ENCODE measurements around the gene MACROH2A1.

The MACROH2A1 gene

DNA sequence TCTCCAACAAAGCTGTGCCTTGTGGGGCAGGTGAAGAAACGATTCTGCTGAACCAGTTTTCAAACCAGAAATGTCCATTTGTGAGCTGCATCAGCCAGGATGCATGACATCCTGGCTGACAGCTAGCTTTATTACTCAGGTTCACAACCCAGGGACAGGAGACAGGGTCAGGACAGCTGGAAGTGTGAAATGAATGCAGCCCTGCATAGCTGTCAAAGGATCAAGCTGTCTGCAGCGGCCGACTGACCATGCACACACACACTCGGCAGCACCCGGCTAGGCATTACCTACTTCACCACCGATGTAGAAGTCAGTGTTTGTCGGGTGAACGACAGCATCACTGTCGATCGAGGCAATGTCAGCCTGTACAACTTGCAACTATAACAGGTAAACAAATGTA lies 48.5 kb downstream of the MACROH2A1 start:
- DNase-seq (ENCODE audit: low read depth), result no peak
- H3K4me3 ChIP-seq (ENCODE audit: low read depth, low read length), result no peak overlapping the region
- TF ChIP-seq, protein P1, sequence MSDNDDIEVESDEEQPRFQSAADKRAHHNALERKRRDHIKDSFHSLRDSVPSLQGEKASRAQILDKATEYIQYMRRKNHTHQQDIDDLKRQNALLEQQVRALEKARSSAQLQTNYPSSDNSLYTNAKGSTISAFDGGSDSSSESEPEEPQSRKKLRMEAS (IDR thresholded peaks at IDR 0.05; ENCODE audit: low read depth, low read length), result no peak
- no peak for TF ChIP-seq MYC (IDR thresholded peaks at IDR 0.05; ENCODE audit: low read depth, low read length)
- TF ChIP-seq CTCF (IDR thresholded peaks at IDR 0.05; ENCODE audit: low read depth, low read length), result no peak
- no peak for TF ChIP-seq POLR2A (IDR thresholded peaks at IDR 0.05; ENCODE audit: extremely low read depth, insufficient read length)

- DNase-seq (ENCODE audit: low read depth), result no peak
- TF ChIP-seq, protein P1 (IDR thresholded peaks at IDR 0.05; ENCODE audit: low read depth, low read length), result no peak
- TF ChIP-seq CTCF (IDR thresholded peaks at IDR 0.05; ENCODE audit: low read depth, low read length), result no peak
- no peak for TF ChIP-seq MYC (IDR thresholded peaks at IDR 0.05; ENCODE audit: low read depth, low read length)
Observed at GRCh38 chr5:135349886-135350285, 49.1 kb downstream of the MACROH2A1 start.

DNA sequence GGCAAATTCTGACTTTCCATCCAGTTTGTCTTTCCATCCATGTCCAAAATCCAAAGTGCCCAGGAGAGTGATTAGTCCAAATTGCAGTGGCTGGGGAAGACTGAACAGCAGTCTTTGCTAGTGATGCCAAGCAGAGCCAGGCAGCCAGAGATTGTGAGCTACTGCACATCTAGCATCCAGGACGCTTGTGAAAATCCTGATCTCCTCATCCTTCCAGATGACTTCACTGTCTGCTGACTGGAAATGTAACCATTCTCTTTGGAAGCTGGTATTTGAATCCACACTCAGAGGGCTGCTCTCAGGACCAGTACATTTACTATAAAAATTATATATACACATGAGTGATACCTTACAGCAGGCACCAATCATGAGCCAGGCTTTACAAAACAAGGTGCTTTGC lies 49.6 kb downstream of the MACROH2A1 start:
- H3K4me3 ChIP-seq (ENCODE audit: low read depth, low read length), result no peak overlapping the region
- TF ChIP-seq MYC (IDR thresholded peaks at IDR 0.05; ENCODE audit: low read depth, low read length) (no peak), POLR2A (IDR thresholded peaks at IDR 0.05; ENCODE audit: extremely low read depth, insufficient read length) (no peak), CTCF (IDR thresholded peaks at IDR 0.05; ENCODE audit: low read depth, low read length) (no peak)
- TF ChIP-seq, protein P1 (IDR thresholded peaks at IDR 0.05; ENCODE audit: low read depth, low read length), result no peak
- no peak for DNase-seq (ENCODE audit: low read depth)

More at GRCh38 chr5:135349886-135350285, 49.1 kb downstream of the MACROH2A1 start:
- H3K4me3 ChIP-seq (ENCODE audit: low read depth, low read length), result no peak overlapping the region

DNA sequence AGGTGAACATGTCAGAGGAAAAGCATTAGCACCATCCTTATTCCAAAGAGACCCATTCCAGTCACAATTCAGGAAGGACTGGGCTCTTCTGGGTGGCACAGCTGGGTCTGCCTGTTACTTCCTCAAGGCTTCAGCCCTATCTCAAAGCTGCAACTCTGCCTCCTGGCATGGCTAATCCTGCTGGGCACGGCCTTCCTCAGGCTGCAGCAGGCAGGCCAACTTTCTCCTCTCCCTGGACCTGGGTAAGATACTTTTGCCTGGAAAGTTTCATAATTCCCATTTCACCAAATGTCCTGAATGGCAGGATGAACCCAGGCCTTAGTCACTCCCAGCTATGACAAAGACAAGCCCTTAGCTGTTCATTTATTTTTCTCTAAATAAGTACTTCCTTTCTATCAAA lies 50.1 kb downstream of the MACROH2A1 start:
- H3K4me3 ChIP-seq (ENCODE audit: low read depth, low read length), result no peak overlapping the region
- DNase-seq (ENCODE audit: low read depth), result no peak
- TF ChIP-seq, protein P1 (IDR thresholded peaks at IDR 0.05; ENCODE audit: low read depth, low read length), result no peak
- TF ChIP-seq MYC (IDR thresholded peaks at IDR 0.05; ENCODE audit: low read depth, low read length) (no peak), POLR2A (IDR thresholded peaks at IDR 0.05; ENCODE audit: extremely low read depth, insufficient read length) (no peak), CTCF (IDR thresholded peaks at IDR 0.05; ENCODE audit: low read depth, low read length) (no peak)

DNA sequence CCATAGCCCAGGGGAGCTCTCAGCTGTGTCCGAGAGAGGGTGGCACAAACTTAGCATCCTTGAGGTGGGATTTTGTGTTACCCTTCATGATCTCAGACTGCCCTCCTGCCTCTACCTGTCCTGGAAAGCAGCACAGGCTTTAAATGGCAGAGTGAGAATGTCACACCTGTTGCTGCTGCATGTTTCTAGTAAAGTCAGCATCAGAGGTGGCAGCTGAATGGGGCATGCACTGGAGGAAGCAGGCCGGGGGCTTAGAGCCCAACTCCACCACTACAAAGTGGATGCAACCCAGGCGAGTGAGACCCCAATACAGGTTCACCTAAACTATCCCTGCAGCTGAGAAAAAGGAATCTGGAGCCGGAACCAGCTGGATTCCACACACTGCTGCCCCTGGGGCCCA lies 51.6 kb downstream of the MACROH2A1 start:
- DNase-seq (ENCODE audit: low read depth), result no peak
- H3K4me3 ChIP-seq (ENCODE audit: low read depth, low read length), result no peak overlapping the region
- TF ChIP-seq, protein P1 (IDR thresholded peaks at IDR 0.05; ENCODE audit: low read depth, low read length), result no peak
- TF ChIP-seq MYC (IDR thresholded peaks at IDR 0.05; ENCODE audit: low read depth, low read length) (no peak), POLR2A (IDR thresholded peaks at IDR 0.05; ENCODE audit: extremely low read depth, insufficient read length) (no peak)

GRCh38 chr5:135345956-135346731 lies 52.9 kb downstream of the MACROH2A1 start:
- DNase-seq (ENCODE audit: low read depth), result no peak
- no peak overlapping the region for H3K4me3 ChIP-seq (ENCODE audit: low read depth, low read length)
- TF ChIP-seq, protein P1 (IDR thresholded peaks at IDR 0.05; ENCODE audit: low read depth, low read length), result no peak
- TF ChIP-seq POLR2A (IDR thresholded peaks at IDR 0.05; ENCODE audit: extremely low read depth, insufficient read length), result no peak
- no peak for TF ChIP-seq CTCF (IDR thresholded peaks at IDR 0.05; ENCODE audit: low read depth, low read length)
- no peak for TF ChIP-seq MYC (IDR thresholded peaks at IDR 0.05; ENCODE audit: low read depth, low read length)

Data from NB4 (cell line).